Activated T-cell treated with anti-CD3 and anti-CD28 coated beads, Interleukin-2, amount 50 U/mL, for 24 hours (primary cell): ENCODE measurements around the gene RTF1.

ENCODE experiments used
- DNase-seq: peaks from one replicate; pipeline ENCODE4 v3.0.0-alpha.2; 2020
- H3K27ac Mint-ChIP-seq: 2 replicates; pipeline ENCODE4 v1.8.0; 2020; ENCODE audit warnings: mild to moderate bottlenecking, mixed read lengths
- H3K27me3 Mint-ChIP-seq: 2 replicates; pipeline ENCODE4 v1.8.0; 2020; ENCODE audit warnings: mixed read lengths
- H3K36me3 Mint-ChIP-seq: 2 replicates; pipeline ENCODE4 v1.8.0; 2020; ENCODE audit warnings: low read depth, mixed read lengths
- H3K4me1 Mint-ChIP-seq: 2 replicates; pipeline ENCODE4 v1.8.0; 2020; ENCODE audit warnings: low read depth, mixed read lengths
- H3K4me3 Mint-ChIP-seq: 2 replicates; pipeline ENCODE4 v1.8.0; 2020; ENCODE audit warnings: mild to moderate bottlenecking, moderate library complexity, mixed read lengths
- H3K9me3 Mint-ChIP-seq: 2 replicates; pipeline ENCODE4 v1.8.0; 2020; ENCODE audit warnings: mixed read lengths

RTF1 gene

DNA sequence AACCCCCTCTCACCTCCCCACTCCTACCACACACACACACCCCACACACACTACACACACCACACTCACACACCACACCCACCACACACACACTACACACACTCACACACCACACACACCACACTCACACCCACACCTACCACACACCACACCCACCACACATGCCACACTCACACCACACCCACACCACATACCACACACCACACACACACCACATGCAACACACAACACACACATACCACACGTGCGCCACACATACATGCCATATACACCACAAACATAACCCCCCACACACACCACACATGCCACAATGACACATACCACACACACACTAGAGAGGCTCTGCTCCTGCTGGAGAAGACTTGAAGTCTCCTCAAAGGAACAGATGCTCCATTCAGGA is 70.9 kb downstream of the RTF1 start:
- Mint-ChIP-seq H3K4me3 (peak overlapping the region; percentile 41), H3K36me3 (peaks cover 4% of the 10 kb centered on the region), H3K27me3 (peaks cover 20% of the 10 kb centered on the region), H3K9me3 (no peaks in the 10 kb centered on the region), H3K27ac (peak overlapping the region; percentile 90), H3K4me1 (peaks cover 54% of the 10 kb centered on the region)
- peak; percentile 56 for DNase-seq

DNA sequence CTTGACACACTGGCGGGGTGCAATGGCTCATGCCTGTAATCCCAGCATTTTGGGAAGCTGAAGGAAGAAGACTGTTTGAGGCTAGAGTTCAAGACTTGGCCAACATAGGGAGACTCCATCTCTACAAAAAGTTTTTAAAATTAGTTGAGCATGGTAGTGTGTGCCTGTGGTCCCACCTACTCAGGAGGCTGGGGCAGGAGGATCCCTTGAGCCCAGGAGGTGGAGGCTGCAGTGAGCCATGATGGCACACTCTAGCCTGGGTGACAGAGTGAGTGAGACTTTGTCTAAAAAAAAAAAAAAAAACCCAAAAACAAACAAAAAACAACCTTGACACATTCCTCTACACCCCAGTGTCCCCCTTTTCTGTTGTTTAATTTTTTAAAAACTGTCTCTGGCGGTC is 72.7 kb downstream of the RTF1 start:
- Mint-ChIP-seq H3K4me1 (peaks cover 47% of the 10 kb centered on the region), H3K4me3 (no peak overlapping the region), H3K27ac (peak overlapping the region; percentile 42), H3K27me3 (peaks cover 24% of the 10 kb centered on the region), H3K36me3 (no peaks in the 10 kb centered on the region), H3K9me3 (no peaks in the 10 kb centered on the region)
- DNase-seq: no peak

DNA sequence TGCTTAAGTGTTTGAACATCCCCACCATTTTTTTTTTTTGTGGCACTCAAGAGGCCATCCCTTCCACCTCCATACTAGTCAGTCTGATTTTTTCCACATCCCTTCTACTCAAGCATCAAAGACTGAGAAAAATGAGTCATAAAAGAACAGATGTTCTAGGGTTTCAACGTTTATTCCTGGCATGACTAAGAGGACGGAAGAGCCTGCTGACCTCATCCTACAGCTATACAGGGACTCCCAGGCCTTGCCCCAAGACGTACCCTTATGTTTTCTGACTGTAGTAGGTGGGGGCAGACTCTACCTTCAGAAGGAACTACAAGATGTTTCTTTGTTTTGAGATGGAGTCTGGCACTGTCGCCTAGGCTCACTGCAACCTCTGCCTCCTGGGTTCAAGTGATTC is 73.5 kb downstream of the RTF1 start:
- no peak overlapping the region for H3K4me3 Mint-ChIP-seq
- H3K27me3 Mint-ChIP-seq: peaks cover 29% of the 10 kb centered on the region
- H3K36me3 Mint-ChIP-seq: no peaks in the 10 kb centered on the region
- H3K9me3 Mint-ChIP-seq: no peaks in the 10 kb centered on the region
- peaks cover 50% of the 10 kb centered on the region for H3K4me1 Mint-ChIP-seq
- no peak for DNase-seq
- peak overlapping the region; percentile 42 for H3K27ac Mint-ChIP-seq

DNA sequence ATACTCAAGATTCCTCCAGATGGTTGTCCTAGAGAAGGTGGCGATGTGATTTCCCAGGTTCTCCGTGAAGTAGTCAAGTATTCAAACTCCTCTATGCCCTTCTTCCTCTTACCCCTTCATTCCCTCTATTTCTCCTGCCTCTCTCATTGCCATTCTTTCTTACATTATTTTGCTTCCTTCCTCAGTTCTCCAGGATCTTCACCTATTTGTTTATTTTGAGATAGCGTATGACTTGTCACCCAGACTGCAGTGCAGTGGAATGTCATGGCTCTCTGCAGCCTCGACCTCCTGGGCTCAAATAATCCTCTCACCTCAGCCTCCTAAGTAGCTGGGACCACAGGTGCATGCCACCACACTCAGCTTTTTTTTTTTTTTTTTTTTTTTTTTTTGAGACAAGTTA is 75.0 kb downstream of the RTF1 start:
- Mint-ChIP-seq H3K9me3 (no peaks in the 10 kb centered on the region), H3K4me3 (no peak overlapping the region)

DNA sequence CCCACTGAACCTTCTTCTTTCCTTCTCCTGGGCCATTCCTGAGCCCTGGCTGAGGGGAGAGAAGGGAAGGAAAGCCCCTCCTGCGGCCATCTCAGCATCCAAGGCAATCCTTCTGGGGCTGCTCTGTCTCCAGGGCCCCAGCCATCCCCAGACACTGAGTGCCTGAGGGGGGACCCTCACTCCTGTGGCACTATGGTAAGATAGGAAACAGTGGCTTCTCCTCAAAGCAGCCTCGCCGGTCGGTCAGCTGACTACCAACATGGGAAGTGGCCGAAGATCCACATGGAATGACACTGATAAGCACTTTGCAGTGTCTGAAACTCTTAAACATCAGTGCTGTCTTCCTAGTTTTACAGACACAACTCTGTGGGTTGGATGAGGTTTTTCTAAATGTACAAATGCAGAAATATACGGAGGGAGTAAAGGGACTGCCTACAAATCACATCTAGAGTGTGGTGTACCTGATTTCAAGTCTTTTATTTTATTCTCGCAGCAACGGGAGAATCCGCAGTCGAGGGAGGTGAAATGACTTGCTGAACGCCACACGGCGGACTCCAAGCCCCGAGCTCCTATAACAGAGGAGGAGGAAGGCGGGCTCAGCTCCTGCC is 75.8 kb downstream of the RTF1 start:
- Mint-ChIP-seq H3K4me1 (peaks cover 47% of the 10 kb centered on the region), H3K27ac (peak overlapping the region; percentile 68), H3K4me3 (peak overlapping the region; percentile 63), H3K9me3 (no peaks in the 10 kb centered on the region), H3K27me3 (peaks cover 47% of the 10 kb centered on the region), H3K36me3 (no peaks in the 10 kb centered on the region)
- no peak for DNase-seq

More for the DNA sequence above, 75.0 kb downstream of the RTF1 start:
- no peaks in the 10 kb centered on the region for H3K36me3 Mint-ChIP-seq
- peaks cover 49% of the 10 kb centered on the region for H3K4me1 Mint-ChIP-seq
- H3K27me3 Mint-ChIP-seq: peaks cover 39% of the 10 kb centered on the region
- no peak overlapping the region for H3K27ac Mint-ChIP-seq
- no peak for DNase-seq

DNA sequence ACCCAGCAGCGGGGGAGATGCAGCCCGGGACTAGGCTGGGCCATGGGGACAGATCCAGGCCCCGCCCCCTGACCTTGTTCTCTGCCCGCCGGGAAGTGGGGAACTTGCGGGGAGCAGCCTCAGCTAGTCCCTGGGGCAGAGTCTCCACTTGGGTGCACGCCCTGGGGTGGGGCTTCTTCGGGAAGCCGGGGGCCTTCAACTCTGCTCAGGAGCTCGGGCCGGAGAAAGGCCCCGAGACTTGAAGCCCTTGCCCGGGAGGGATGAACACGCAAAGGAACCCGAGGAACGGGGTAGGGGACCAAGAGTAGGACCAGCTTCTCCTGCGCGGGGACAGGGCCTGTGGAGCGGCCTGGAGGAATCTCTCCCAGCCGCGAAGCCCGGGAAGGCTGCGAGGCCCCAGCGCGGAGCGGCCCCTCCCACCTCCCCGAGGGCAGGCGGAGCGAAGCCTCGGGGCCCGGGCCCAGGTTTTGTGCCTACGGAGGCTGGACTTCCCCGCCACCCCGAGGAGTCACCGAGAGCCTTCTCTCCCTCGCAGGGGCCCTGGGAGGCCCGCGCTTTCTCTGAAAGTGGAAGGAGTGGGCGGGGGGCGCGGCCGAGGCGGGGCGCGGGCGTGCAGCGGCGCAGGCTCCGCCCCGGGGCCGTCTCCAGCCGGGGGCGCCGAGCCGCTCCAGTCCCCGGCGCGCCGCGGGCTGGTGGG is 76.5 kb downstream of the RTF1 start, which contains the start of gene ITPKA:
Gene ITPKA, plus strand, starts transcription at position 670 of the 697 bp plus-strand sequence. CDS start 54 bp downstream, outside the sequence.
- Mint-ChIP-seq H3K9me3 (no peaks in the 10 kb centered on the region), H3K4me3 (peak within 1 kb of the TSS; percentile 63), H3K27me3 (peaks cover 50% of the 10 kb centered on the region), H3K36me3 (no peaks in the 10 kb centered on the region), H3K4me1 (peaks cover 41% of the 10 kb centered on the region), H3K27ac (peak within 1 kb of the TSS; percentile 68)
- peak; percentile 94 for DNase-seq

DNA sequence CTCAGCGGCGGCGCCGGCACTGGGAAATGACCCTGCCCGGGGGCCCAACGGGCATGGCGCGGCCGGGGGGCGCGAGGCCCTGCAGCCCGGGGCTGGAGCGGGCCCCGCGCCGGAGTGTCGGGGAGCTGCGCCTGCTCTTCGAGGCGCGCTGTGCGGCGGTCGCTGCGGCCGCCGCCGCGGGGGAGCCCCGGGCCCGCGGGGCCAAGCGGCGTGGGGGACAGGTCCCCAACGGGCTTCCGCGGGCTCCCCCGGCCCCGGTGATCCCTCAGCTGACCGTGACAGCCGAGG is 77.0 kb downstream of the RTF1 start:
- H3K9me3 Mint-ChIP-seq: no peaks in the 10 kb centered on the region
- no peak overlapping the region for H3K4me3 Mint-ChIP-seq

DNA sequence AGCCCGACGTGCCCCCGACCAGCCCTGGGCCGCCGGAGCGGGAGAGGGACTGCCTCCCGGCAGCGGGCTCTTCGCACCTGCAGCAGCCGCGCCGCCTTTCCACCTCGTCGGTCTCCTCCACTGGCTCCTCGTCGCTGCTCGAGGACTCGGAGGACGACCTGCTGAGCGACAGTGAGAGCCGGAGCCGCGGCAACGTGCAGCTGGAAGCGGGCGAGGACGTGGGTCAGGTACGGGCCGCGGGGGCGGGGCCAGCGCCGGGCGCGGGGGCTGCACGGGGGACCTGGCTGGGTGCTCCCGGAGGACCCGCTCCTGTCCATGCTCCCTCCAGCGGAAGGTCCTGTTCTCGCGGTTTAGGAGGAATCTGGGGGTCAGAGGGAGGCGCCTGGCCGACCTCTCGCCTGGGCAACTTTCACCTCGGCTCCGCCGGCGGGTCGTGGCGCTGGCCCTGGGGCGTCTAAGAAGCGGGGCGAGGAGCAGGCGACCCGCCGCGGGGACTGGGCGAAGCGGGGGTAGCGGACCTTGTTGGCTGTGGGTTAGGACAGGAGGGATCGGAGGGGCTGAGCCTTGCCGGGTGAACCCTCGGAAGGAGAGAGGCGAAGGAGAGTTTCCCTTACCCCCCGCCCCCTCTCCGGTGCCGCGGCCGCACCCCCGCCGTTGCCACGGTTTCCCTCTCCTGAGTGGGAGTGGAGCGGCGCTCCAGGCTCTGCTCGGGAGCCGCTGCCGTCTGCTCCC is 77.5 kb downstream of the RTF1 start:
- H3K36me3 Mint-ChIP-seq: no peaks in the 10 kb centered on the region
- H3K9me3 Mint-ChIP-seq: no peaks in the 10 kb centered on the region
- peaks cover 60% of the 10 kb centered on the region for H3K27me3 Mint-ChIP-seq
- DNase-seq: peak; percentile 74
- peaks cover 38% of the 10 kb centered on the region for H3K4me1 Mint-ChIP-seq
- peak overlapping the region; percentile 55 for H3K4me3 Mint-ChIP-seq
- no peak overlapping the region for H3K27ac Mint-ChIP-seq

More for the DNA sequence above, 77.0 kb downstream of the RTF1 start:
- Mint-ChIP-seq H3K4me1 (peaks cover 38% of the 10 kb centered on the region), H3K36me3 (no peaks in the 10 kb centered on the region), H3K27me3 (peaks cover 55% of the 10 kb centered on the region), H3K27ac (no peak overlapping the region)
- DNase-seq: no peak

DNA sequence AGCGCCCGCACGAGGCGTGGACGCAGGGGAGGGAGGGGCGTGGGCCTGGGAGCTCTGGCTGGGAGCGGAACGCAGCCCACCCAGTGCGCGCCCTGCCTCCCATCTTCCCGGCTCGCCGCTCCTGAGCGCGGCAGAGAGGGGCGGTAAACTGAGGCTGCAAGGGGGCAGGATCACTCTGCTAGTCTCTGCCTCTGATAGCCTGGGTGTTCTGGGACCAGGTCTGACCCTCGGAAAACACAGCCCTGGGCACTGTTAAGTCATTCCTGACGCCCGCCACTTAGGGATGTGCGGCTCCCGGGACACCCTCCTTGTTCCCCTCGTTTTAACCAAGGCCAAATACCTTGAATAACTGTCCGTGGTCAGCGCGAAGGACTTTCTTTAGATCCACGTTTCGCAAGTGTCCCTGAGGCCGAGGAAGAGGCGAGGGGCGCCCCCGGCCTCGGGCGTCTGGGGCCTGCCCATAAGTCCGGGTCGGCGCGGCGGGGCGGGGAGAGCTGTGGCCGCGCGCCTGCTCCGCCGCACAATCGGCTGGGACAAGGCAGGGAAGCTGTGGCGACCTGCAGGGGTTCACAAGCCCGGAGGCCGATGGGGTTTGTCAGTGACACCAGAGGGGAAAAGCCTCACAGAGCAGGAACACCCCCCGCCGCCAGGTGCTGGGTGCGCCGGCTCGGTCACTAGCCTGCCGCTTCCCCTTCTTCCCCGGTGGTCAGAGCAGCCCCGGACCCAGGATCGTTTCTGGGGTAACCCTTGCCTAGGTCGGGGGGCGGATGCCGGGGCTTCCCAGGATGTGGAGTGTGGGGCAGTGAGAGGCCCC is 78.2 kb downstream of the RTF1 start:
- H3K27me3 Mint-ChIP-seq: peaks cover 68% of the 10 kb centered on the region

DNA sequence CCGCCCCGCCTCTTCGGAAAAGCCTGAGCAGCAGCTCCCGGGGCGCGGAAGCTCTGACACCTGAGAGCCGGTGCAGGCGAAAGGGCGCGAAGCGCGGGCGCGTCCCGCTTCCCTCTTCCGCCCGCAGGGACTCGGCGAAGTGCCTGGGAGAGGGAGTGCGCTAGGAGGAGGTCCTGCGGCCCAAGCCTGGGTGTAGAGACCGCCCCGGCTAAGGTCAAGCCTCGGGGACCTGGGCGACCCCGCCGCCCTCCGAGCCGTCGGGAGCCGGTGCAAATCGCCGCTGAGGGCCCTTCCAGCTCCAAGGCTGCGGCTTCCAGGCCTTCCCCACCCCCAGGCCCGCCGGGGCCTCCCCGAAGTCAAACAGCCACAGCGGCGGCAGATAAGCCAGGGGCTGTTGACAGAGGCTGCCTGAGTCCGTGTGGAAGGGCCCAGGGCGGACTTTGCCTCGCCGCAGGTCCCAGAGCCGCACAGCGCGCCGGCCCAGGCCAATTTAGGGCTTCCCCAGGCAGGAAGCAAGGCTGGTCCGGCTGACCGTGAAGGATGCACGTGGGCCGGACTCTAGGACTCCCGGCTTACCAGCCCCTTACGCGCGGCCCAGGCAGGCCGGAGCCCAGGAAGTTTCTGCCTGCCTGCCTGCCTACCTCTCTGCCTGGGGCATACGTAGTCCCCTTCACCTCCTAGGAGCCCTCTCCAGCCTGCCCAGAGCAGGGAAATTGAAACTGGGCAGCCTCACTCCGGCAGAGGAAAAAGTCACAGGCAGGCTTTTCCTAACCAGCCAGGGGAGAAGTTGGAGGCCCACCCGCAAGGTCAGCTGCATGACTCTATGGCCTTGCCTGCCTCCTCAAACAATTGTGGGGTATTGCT is 79.1 kb downstream of the RTF1 start:
- H3K27me3 Mint-ChIP-seq: peaks cover 76% of the 10 kb centered on the region
- no peak for DNase-seq
- peaks cover 28% of the 10 kb centered on the region for H3K4me1 Mint-ChIP-seq
- no peaks in the 10 kb centered on the region for H3K36me3 Mint-ChIP-seq
- H3K4me3 Mint-ChIP-seq: peak overlapping the region; percentile 55
- no peaks in the 10 kb centered on the region for H3K9me3 Mint-ChIP-seq
- H3K27ac Mint-ChIP-seq: no peak overlapping the region

More for the DNA sequence above, 78.2 kb downstream of the RTF1 start:
- Mint-ChIP-seq H3K4me3 (peak overlapping the region; percentile 55), H3K36me3 (no peaks in the 10 kb centered on the region), H3K27ac (no peak overlapping the region), H3K4me1 (peaks cover 31% of the 10 kb centered on the region), H3K9me3 (no peaks in the 10 kb centered on the region)
- DNase-seq: peak; percentile 70

DNA sequence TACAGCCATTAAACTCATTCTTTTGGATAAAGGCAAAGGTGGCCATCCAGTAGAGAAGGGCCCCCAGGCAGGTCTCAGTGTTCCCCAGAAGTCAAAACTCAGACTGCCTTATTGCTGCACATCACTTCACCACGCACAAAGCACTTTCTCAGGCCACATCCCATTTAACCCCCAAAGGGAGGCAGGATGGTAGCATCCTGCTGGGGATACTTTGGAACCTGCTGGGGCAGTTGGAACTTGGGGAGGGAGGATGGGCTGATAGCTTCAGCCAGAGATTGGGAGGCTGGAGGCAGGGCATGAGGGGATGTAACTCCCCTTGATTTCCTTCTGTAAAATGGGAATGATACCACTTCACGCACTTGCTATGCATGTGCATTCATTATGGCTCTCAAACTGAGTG is 81.8 kb downstream of the RTF1 start:
- no peak for DNase-seq
- Mint-ChIP-seq H3K27ac (no peak overlapping the region), H3K9me3 (no peaks in the 10 kb centered on the region), H3K27me3 (peaks cover 83% of the 10 kb centered on the region), H3K4me1 (peaks cover 27% of the 10 kb centered on the region), H3K36me3 (no peaks in the 10 kb centered on the region), H3K4me3 (no peak overlapping the region)

DNA sequence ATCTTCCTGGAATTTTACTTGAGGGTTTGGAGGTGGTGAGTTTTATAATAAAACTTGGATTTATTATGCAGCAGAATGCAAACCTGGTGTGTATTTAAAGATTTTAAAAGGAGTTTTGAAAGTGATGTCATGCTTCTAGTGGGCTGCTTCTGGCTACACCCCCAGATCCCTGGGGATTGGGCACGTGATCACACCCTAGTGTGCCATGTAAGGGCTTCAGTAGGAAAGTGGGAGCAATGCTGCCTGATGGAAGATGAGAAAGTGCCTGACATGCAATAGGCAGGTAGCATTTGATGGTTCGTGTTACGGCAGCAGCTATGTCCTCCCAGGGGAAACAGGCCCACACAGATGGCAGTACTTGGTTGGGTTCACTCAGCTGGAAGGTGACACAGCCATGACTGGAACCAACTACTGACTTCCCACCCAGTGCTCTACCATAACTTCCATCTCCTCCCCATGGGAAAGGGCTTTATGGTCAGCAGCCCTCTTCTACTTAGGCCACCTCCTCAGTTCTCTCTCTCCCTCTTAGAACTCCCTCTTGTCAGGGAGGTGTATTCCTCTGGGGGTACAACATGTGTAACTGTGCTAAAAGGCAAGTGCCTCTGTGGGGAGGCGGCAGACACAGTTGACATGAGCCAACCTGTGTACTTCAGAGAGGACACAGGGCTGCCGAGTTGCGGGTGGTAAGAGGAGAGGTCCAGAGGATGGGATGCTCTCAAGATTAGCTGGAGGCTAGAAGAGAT is 82.4 kb downstream of the RTF1 start:
- no peaks in the 10 kb centered on the region for H3K9me3 Mint-ChIP-seq
- peaks cover 87% of the 10 kb centered on the region for H3K27me3 Mint-ChIP-seq
- H3K27ac Mint-ChIP-seq: no peak overlapping the region
- no peak for DNase-seq
- H3K4me3 Mint-ChIP-seq: no peak overlapping the region
- H3K36me3 Mint-ChIP-seq: no peaks in the 10 kb centered on the region
- H3K4me1 Mint-ChIP-seq: peaks cover 27% of the 10 kb centered on the region

DNA sequence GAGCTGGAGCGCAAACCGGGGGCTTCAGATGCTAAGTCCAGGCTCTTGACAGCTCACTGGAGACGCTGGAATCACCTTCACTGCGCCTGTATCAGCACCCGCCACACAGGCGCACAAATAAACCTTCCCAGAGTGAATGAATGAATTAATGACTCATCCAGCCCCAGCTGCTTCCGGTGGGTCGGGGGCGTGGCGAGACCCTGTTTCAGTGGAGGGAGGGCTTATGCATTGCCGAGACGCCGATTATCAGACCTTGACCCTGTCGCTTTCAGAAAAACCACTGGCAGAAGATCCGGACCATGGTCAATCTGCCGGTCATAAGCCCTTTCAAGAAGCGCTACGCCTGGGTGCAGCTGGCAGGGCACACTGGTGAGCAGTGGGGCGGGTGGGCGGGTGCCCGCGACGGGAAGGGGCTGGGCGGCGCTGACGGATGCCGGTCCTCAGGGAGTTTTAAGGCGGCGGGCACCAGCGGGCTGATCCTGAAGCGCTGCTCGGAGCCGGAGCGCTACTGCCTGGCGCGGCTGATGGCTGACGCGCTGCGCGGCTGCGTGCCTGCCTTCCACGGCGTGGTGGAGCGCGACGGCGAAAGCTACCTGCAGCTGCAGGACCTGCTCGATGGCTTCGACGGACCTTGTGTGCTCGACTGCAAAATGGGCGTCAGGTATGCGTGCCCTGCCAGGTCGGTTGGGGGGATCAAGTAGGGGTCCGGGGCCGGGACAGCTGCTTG is 84.5 kb downstream of the RTF1 start:
- peak; percentile 65 for DNase-seq
- Mint-ChIP-seq H3K27me3 (peaks cover 77% of the 10 kb centered on the region), H3K27ac (no peak overlapping the region), H3K9me3 (no peaks in the 10 kb centered on the region), H3K36me3 (no peaks in the 10 kb centered on the region), H3K4me1 (peaks cover 24% of the 10 kb centered on the region), H3K4me3 (peak overlapping the region; percentile 60)
